ENCODE data around the gene HMX1.

Gene HMX1

DNA sequence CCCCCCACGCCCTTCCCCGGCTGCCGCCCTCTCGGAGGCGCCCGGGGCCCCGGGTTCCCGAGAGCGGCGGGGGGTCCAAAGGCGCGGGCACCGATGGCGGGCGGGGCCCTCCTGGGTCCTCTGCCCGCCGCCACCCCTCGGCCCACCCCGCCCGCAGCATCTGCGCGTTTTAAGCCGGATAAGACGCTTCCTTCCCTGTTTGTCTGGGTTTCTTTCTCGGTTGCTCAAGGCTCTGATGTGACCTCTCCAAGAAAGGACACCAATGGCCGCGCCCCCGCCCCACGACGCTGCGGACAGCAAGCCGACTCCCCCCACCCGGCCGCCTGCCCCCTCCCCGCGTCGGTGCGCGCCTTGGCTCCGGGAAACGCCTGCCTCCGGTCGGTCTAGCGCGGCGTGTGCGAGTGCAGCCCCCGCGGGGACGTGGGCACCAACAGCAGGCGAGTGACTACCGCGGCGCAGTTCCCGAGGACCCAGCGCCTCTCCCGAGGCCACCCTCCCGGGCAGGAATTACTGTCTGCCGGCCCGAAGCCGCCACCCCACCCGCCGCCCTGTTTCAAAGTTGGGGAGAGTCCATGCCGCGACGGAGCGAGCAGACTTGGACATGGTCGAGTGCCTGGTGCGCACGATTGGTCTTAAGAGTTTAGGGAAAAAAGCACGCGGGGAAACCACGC, 21.1 kb upstream of the HMX1 start:
- no peak for DNase-seq (ENCODE audit: low spot score)

DNA sequence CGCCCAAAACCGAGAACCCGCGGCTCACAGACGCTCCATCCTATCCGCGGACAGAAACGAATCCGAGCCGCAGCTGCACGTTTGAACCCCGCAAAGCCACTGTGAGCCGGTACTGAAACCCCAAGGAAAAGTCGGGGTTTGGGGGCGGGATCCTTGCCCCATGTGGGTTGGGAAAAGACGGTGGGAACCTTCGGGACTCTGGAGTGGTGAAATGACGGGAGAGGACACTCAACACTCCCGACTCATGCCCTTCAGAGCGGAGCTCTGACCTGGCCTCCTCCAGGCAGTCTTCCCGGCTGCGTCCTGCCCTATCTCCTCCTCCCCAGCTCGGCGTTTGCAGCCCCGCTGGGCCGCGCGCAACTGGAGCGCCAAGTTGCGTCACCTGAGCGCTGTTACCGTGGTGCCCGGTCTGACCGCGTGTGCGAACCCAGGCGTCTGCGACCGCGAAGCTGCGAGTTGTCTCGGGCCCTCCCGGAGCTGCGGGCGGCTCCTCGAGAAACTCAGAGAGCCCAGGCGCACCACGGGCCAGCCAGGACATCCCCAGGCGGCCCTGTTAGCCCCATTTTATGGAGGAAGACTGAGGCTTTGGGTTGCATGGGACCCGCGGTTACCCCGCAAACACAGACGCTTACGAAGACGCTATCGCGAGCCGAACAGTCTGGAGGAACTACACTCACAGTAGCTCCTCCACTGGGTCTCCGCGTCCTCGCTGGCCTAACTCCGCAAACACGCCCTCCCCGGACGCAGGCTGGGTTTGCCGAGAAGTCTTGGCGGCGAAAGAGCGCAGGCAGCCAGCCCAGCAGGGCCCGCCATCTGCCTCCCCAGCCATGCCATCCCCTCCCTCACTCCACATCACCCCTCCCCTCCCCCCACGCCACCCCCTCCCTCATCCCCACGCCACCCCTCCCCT, 20.3 kb upstream of the HMX1 start:
- DNase-seq (ENCODE audit: low spot score): no peak

DNA sequence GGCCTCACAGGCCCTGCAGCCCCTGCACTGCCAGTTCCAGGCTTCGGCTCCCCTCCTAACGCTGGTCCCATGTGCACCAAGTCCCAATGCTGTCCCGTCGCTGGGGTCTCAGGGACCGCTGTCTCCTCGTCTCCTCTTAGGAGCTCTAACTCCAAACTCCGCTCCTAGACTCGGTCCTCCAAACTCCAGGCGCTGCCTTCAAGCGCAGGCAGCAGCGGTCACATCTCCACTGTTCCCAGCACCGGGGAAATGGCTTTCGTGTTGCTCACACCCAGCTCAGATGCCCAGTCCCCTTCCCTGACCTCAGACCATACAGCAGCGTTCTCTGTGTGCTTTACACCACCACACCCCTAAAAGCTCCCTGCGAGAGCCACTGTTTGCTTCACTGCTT, 19.6 kb upstream of the HMX1 start:
- no peak for DNase-seq (ENCODE audit: low spot score)

DNA sequence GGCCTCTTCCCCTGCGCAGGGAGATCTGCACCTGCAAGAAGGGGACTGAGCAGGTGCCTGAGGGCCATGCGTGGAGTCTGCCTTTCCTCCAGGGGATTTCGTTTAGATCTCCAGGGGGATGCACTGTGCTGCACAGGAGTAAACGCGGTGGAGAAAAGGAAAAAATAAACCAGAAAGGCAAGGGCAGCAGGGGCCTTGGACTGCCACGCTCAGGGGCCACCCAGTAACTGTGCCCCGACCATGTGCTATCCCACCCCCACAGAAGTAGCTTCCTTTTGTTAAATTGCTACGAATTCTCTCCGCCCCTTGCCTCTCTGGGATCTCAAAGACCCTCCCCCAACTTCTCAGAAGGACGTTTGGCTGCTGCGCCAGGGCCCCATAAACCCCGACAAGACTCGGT, 17.2 kb upstream of the HMX1 start:
- DNase-seq (ENCODE audit: low spot score): no peak

DNA sequence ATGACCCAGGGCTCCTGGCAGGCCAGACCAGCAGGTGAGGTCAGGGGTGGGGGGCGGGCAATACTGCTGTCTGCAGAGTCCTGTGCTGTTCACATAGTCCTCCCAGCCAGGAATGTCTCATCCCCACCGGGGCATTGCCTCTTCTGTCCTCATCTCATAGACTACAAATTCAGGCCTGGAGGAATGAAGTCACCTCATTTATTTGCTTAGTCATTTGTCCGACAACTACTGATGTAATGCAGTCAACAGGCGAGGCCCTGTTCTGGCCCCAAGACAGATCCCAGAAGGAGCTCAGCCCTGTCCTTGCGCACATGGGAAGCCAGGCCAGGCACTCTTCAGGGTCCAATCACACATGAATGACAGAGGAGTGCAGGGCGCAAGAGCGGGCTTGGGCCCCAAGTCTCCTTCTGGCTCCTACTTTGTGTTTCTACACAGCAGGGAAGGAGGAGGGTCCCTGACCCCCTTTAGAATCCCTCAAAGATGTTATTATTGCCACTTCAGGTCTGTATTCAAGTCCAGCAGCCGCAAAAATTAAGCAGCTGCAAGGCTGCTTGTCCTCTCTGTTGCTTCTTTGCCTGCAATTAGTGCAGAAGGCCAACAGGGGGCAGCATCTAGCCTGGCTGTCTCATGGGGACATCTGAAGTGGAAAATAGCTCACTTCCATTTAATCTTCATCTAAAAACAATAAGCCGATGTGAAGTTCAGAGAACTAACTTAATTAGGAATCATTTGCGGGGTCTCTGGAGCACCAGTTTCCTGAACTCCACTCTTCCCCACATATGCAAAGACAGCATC, 15.2 kb upstream of the HMX1 start:
- DNase-seq (ENCODE audit: low spot score): no peak

DNA sequence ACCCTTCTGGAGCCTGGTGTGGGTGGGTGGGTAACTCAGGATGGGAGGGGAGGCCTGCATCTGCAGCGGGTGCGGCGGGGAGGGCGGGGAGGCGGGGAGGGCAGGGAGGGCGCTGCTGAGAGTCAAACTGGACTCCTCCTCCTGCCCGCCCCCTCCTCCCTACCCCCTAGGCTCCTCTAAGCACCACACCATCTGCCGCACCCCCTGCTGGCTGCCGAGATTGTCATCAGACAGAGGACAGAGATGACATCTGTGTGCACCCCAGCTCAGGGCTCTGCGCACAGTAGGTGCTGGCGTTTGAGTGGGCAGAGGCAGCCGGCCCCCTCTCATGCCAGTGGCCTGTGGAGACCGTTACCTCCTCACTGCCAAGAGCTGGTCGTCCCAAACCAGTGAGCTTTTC, 10.6 kb upstream of the HMX1 start:
- no peak for DNase-seq (ENCODE audit: low spot score)

DNA sequence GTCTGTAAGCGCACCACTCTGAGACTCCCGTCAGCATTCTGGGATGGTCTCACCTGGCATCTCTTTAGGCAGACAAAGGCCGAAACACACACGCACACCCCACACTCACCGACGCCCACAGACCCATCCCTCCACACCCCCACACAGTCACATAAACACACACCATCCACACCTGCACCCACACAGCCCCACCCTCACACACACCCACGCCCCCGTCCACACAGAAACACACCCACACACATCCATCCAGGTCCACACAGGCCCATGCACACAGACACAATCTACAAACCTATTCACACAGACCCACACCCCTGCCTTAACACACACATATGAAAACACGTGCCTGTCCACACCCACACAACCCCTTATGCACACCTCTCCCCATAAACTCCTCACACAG, 9.2 kb upstream of the HMX1 start:
- no peak for DNase-seq (ENCODE audit: low spot score)

DNA sequence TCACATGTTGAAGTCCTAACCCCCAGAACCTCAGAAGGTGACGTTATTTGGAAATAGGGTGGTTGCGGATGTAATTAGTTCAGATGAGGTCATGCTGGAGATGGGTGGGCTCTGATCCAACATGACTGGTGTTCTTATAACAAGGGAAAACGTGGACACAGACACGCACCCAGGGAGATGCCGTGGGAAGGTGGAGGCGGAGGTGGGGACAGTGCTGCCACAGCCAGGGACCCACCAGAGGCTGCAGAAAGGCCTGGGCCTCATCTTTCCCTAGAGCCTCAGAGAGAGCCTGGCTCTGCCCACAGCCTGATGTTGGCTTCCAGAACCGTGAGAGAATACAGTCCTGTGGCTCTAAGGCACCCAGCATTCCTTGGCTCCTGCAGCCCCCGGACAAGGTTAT, 7.9 kb upstream of the HMX1 start:
- DNase-seq (ENCODE audit: low spot score): no peak

DNA sequence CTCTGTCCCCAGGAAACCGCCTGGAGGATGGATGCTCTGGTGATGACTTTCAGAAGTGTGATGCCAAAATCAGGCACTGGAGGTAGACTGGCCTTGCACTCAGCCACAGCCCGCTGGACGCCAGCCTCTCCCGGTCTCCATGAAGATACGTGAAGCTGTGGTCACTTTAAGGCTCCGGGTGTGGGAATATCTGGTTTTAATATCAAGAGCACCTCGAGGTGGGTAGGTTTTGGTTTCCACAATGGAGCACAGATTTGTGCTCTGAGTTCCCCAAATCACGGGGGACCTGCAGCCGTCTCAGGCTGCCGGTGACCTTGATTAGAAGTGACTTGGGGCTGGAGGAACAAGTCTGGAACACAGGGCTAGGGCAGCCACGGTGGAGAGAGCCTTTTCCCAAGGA, 6.8 kb upstream of the HMX1 start:
- DNase-seq (ENCODE audit: low spot score): no peak

DNA sequence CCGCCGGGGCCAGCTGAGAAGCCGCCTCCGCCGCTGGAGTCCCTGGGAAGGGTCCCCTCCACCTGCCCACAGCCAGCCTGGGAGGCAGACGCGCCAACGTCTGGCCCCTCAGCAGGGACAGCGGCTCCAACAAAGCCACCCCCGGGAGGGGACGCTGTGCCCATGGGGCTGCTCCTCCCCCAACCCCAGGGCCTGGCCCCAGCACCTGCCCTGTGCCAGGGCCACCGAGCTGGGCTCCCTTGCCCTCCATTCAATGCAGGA, 6.1 kb upstream of the HMX1 start:
- no peak for DNase-seq (ENCODE audit: low spot score)

DNA sequence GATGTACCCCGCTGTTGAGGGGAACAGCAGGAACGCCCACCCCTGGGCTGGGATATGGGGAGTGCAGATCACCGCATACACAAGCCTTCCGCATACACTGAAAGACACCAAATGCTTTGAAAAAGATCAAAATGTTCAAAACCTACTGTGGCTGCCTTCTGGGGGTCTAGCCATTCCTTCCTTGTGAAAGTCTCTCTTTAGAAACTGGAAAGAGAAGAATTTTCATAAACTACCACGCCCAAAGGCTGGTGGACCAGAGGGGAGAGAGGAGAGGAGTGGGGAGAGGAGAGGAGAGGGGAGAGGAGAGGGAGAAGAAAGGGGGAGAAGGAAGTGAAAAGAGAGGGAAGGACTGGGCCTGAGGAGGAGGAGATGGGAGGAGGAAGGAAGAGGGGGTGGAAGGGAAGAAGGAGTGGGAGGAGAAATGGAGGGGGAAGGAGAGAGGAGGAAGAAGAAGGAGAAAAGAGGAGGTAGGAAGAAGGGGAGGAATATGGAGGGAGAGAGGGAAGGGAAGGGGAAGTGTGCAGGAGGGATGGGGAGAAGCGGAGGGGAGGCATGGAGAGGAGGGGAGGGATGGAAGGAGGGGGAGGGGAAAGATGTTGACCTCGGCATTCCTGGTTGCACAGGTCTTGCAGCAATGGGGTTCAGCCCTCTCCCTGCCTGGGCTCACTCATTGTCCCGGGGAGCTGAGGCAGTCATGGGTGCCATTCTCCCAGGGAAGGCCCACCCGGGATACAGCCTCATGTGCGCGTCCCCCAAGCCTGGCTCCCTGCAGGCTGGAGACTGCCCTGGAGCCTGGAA, 5.5 kb upstream of the HMX1 start:
- no peak for DNase-seq (ENCODE audit: low spot score)

DNA sequence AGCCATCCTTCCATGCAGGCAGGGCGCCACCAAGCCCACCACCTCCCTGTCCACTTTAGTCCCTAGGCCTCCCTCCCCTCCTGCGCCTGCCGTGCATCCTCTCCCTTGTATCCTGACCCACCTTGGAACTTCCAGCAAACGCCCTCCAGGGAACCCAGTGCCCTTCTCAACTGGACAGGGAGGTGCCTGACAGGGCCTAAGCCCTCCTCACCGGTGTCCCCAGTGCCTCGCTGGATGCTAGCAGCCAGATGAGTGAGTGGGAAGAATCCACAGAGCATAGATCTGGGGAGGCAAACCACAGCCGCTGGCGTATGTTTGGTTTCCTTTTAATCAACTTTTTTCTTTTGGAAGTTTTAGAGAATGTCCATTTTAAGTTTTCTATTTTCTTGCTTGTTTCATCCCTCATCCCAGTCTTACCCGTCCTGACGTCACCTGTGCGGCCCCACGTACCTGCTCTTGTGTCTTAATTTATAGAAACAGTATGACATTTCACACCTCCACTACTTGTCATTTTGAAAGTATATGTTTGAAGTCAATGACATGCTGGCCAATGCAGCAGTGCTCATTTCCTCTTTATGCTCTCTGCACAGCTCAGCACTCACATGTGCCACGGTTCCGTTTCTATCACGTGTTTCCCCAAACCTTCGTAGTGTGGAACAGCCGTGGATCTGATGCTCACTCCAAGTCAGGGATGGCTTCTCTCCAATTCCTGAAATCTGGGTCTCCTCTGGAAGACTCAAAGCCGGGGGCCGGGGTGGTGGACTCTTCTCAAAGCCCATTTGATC, 3.4 kb upstream of the HMX1 start:
- DNase-seq (ENCODE audit: low spot score): no peak

DNA sequence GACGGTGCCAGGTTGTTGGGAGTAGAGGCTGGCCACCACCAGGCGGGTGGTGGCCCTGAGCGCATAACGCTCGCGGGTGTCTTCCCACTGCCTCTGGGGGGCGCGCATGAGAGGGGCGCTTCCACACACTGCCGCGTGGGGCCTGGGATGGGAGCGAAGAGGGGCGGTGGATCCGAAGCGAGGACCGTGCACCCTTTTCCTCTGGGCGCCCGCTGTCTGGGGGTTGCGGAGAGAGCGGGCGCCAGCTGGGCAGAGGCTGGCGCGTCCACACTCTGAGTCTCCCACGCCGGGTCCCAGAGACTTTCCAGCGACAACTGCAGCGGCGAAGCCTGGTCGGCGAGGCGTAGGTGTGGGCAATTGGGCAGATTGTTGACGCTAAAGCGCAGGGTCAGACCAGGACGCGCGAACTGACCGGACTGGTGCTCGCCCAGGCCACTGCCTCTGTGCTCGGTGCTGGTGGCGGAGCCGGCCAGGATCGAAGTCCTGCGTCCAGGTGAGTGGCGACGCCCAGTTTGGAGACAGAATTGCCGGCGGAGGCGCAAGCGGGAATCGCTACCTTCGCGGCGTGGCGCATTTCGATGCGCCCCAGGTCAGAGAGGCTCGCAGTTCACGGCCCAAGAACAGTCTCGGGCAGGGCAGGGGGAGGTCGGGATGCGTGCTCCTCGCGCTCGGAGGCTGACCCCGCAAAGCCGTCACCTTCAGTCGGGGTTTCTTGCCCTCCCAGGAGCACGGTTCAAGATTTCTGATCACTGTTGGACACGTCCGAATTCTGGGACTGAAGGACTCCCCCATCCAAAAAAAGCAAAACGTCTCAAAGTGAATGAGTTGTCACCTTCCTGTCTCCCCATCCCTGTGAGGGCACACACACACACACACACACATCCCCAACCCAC, 2.6 kb upstream of the HMX1 start:
- no peak for DNase-seq (ENCODE audit: low spot score)

DNA sequence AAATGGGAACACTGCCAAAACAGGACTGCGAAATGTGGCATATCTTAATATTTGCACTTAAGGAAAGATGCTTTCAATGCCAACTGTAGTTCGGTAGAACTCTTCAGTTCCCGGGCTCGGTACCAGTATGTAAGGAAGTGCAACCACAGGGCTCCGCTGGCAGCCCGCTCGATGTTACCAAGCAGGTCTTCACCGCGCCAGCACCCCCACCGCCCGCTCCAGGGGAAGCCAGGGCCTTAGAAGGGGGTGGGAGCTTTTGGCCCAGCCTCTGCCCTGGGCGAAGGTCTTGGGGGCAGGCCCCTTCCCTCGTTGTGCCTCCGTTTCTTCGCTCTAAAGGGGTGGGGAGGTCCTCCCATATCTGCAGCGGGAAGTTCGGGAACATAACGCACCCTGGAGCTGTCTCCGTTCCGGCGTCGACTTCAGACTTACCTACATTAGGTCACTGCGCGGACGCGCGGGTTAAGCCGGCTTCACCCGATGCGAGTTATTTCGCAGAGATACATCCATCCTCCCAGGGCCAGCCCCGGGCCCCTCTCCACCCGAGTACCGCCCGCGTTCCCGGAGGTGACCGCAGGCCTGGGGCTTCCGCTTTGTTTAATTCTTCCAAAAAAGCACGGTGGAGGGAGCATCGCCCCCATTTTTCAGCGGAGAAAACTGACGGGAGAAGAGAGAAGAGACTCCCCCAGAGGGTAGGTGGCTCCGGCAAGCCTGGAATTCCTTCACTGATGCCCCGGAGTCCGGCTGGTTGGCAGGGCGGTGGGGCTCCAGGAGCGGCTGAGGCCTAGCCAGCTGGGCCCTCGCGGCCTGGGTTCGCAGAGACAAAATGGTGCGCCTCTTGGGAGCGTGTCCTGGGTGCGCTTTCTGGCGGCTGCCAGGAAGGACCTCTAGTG, 1.0 kb upstream of the HMX1 start:
- DNase-seq (ENCODE audit: low spot score): no peak

DNA sequence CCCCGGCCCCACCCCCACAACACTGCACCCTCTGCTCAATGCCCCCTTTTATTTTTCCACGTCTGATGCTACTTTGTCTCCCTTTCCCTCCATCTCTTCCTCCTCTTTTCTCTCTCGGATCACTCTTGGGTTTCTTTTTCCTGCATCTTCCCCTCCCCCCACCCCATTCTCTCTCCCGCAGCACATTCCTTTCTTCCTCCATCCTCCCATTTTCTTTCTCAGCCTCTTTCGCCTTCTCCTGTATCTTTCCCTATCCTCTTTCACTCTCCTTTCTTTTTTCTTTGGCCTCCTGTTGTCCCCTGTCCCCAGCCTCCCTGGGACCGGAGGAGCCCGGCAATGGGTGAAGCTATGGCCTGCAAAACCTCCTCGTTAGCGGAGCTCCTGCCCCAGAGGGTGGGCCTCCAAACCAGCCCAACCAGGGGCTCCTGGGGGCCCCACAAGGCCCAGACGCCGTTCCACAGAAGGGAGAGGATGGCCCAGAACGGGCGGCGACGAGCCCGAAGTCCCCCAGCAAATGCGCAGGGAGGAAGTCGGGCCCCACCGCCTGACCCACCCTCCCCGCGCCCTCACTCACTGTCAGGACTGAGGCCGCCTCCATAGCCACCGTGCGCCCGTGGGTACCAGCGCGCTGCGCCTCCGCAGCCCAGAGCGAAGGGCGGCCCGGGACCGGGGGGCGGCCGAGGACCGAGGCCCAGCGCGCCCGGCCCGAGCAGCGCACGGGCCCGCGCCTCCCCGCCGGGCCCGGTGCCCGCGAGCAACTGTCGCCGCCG, 807 bp downstream of the HMX1 start:
- DNase-seq (ENCODE audit: low spot score): no peak

DNA sequence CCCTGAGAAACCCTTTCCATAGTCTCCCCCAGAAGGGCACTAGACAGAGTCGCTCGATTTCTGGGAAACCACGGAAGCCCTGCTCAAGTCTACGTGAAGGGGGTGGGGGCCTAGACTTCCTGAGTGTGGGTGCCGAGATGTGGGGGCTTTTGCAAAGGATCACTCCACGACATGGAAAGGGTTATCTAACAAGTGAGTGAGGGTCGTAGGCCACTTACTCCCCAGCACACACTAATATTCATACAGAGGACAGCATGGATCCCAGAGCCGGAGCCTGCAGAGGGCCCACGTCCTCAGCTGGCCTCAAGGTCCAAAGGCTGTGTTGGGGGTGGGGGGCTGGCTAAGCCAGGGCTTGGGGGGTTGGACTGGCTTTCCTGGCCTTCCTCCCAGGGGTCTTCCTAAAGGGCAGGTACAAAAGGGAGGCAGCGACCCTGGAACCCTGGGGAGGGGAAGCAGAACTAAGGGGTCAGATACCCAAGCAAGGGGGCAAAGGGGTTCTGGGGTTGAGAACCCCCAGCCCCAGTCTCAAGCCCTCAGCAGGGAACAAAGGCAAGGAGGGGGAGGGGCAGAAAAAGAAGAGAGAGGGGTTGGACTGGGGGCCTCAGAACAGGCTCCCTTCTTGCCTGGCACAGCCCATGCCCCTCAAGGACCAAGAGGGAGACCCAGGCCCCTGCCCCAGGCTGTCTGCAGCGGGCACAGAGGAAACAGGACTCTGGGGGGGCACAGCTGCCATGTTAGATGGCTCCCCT, 1.6 kb downstream of the HMX1 start:
- DNase-seq (ENCODE audit: low spot score): no peak

DNA sequence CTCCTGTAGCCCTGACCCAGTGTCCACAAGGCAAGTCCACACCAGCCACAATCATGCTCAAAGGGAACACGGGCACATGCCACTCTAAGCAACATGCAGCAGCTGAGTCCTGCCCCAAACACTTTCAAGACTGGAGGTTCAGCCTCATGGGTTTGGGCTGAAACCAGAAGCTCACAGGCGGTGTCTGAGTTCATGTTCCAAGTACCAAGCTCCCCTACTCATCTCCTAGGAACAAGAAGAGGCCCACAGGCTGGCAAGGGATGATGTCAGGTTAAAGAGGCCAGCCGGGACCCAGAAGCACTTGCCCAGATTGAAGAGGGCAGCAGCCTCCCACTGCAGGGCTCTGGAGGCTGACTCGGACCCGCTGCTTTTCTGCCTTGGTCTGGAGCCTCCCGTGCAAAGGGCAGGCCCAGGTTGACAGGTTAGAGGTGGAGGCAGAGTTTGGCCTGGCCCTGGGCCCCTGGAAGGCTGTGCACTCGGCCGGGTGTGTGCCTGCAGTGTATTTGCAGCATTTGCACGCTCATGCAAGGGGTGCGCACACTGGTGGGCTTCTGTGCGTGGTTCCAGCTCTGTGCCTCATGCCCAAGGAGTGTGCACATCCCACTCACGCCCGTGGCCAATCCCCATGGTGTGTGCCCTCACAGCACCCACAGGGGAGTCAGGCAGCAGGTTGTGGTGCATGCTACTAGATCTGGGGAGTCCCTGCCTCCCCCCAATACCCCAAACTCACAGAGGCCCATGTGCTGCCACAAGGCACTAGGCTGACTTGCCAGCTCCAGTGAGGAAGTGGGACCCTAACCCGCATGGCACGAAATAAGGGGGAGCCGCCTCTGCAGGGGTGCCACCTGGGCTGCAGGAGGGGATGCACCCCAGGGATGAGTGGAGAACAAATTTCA, 2.4 kb downstream of the HMX1 start:
- DNase-seq (ENCODE audit: low spot score): no peak

Data from Ammon's horn (tissue), 1 donor.